H1 (cell line): ENCODE data around the gene HEPACAM. TPM values are rescaled to one million over a fixed set of nuclear protein-coding genes. Genes with fewer than 3 reads are reported as not detected.
A peak's percentile ranks its signal among the peaks of the same experiment; 100 is the strongest.

Experiments
- BRCA1 ChIP-seq: IDR thresholded peaks from 2 replicates; pipeline ENCODE4 v1.6.1; 2012; ENCODE audit warnings: low read depth, low read length, improper control_type of control experiment
- CBX8 ChIP-seq: fragments of 300-800, 300-1000 bp; sonication (generic); IDR thresholded peaks from 2 replicates; pipeline ENCODE4 v1.7.1; 2016; ENCODE audit warnings: low read depth, low read length, borderline replicate concordance
- EGR1 ChIP-seq: IDR thresholded peaks from 2 replicates; pipeline ENCODE4 v1.6.1; 2011; ENCODE audit warnings: low read depth, low read length, borderline replicate concordance
- EZH2 ChIP-seq: fragments of 200-600 bp; sonication (generic); IDR thresholded peaks from 2 replicates; pipeline ENCODE4 v1.7.1; 2012; ENCODE audit warnings: low read depth, mild to moderate bottlenecking, moderate library complexity, low read length, inconsistent platforms; ENCODE audit not compliant: severe bottlenecking
- FOSL1 ChIP-seq: IDR thresholded peaks from 2 replicates; pipeline ENCODE4 v1.6.1; 2011; ENCODE audit warnings: mild to moderate bottlenecking, low read depth, low read length, moderate library complexity; ENCODE audit not compliant: insufficient read depth
- HDAC2 ChIP-seq, 2 experiments: fragments of 300-600 bp in 1 of 2; sonication (generic) in 1 of 2; IDR thresholded peaks; 2 replicates each; pipeline ENCODE4 v1.6.1; 2011 to 2012; ENCODE audit warnings: low read depth in 2 of 2, low read length in 2 of 2, mild to moderate bottlenecking in 2 of 2, moderate library complexity in 2 of 2, borderline replicate concordance in 1 of 2, inconsistent platforms in 1 of 2
- KDM4A ChIP-seq: IDR thresholded peaks from one replicate; pipeline ENCODE4 v1.7.1; 2012; ENCODE audit warnings: low read depth, mild to moderate bottlenecking, moderate library complexity, low read length, inconsistent platforms; ENCODE audit not compliant: severe bottlenecking
- NRF1 ChIP-seq: IDR thresholded peaks from 2 replicates; pipeline ENCODE4 v1.6.1; 2011; ENCODE audit warnings: mild to moderate bottlenecking, low read depth, low read length, improper control_type of control experiment
- POU5F1 ChIP-seq: IDR thresholded peaks from 2 replicates; pipeline ENCODE4 v1.6.1; 2011; ENCODE audit warnings: low read depth, mild to moderate bottlenecking, low read length, moderate library complexity
- RFX5 ChIP-seq: IDR thresholded peaks from 2 replicates; pipeline ENCODE4 v1.6.1; 2011; ENCODE audit warnings: low read depth, low read length, improper control_type of control experiment, borderline replicate concordance
- RXRA ChIP-seq: IDR thresholded peaks from 2 replicates; pipeline ENCODE4 v1.6.1; 2011; ENCODE audit warnings: low read depth, mild to moderate bottlenecking, low read length, moderate library complexity; ENCODE audit not compliant: insufficient read depth
- SAP30 ChIP-seq: fragments of 300-600 bp; sonication (generic); IDR thresholded peaks from 2 replicates; pipeline ENCODE4 v1.7.1; 2012; ENCODE audit warnings: low read length, moderate library complexity, mild to moderate bottlenecking, inconsistent platforms; ENCODE audit not compliant: insufficient read depth, insufficient replicate concordance
- SIX5 ChIP-seq: IDR thresholded peaks from 2 replicates; pipeline ENCODE4 v1.6.1; 2011; ENCODE audit warnings: mild to moderate bottlenecking, low read depth, low read length
- TBP ChIP-seq: IDR thresholded peaks from 2 replicates; pipeline ENCODE4 v1.6.1; 2011; ENCODE audit warnings: low read depth, low read length, improper control_type of control experiment
- polyA plus RNA-seq, 7 experiments: library from polyadenylated mRNA; depleted of rRNA in 3 of 7; stranded (reverse) in 5 of 7; unstranded in 2 of 7; fragments of >200 nt in 5 of 7; fragments of 200-250 nt in 2 of 7; gene quantifications; 1 replicate in 5 of 7; 2 replicates in 1 of 7; 4 replicates in 1 of 7; pipeline versions ENCODE4 v1.2.1 to v1.2.3, GENCODE V29; 2011 to 2013; ENCODE audit warnings: missing spikeins in 2 of 7, mixed read lengths in 2 of 7
- total RNA-seq: library from RNA; stranded (reverse); fragmentation: NEBNext Ultra II Directional; extraction: Animal tissue kit (Norgen Biotek cat#: 25700); gene quantifications from 2 replicates; pipeline ENCODE4 v1.2.1, GENCODE V29; 2021
- TF ChIP-seq, protein P1 (sequence below): IDR thresholded peaks from 2 replicates; pipeline ENCODE4 v1.6.1; 2012; ENCODE audit warnings: inconsistent platforms
- TF ChIP-seq, protein P2 (sequence below): IDR thresholded peaks from 2 replicates; pipeline ENCODE4 v1.6.1; 2012; ENCODE audit warnings: low read length, inconsistent platforms
- TF ChIP-seq, protein P3 (sequence below): IDR thresholded peaks from 2 replicates; pipeline ENCODE4 v1.6.1; 2012; ENCODE audit warnings: inconsistent platforms

HEPACAM gene
- total and polyA plus RNA-seq, 2 of the 8 experiments (the other 6 are each of a cell fraction or from before 2014, with no cell fraction given), result not detected

DNA sequence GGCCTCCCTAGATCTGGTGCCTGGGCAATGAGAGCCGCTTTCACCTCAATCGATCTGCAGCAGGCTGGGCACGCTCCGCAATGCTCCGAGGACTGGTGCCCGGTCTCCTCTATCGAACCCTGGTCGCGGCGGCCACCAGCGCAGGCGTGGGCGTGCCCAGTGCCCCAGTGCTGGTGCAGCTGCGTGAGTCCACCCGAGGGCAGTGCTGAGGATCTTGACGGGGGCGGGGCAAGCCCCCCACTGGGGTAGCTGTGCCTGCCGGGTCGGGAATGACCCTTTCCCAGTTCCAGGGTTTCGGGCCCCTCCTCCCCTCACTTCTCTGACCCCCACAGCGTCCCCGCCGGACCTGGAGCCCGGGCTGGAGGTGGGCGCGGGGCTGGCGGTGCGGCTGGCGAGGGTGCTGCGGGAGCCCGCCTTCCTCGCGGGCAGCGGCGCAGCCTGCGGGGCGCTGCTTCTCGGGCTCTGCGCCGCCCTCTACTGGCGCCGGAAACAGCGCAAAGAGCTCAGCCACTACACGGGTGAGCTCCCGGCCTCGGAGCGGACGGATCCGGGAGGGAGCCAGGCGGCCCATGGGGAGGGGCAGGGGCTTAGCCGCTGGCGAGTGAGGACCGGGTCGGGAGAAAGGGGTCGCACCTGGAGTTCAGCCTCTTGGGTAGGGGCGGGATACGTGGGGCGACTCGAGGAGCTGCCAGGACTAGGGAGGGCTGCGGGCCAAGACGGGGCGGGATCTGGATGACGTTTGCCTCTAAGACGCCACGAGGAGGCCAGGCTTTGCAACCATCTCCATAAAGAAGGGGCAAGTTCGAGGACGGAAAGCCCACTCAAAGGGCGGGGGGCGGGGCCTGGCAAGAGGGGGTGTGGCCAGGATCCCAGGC lies 59.7 kb downstream of the HEPACAM start (continued):
- TF ChIP-seq KDM4A (peak; percentile 98), BRCA1 (no peak), CBX8 (no peak), SAP30 (no peak), NRF1 (peak; percentile 7; the same call in 1 of the 2 replicates), EZH2 (no peak), RXRA (no peak), RFX5 (no peak), SIX5 (no peak), HDAC2 (IDR thresholded peaks at IDR 0.05; ENCODE audit: borderline replicate concordance in 1 of 2, low read depth in 2 of 2, low read length in 2 of 2) (peak; percentile 30 to 56; a peak in 2 of 4 replicates), TBP (no peak), EGR1 (peak; percentile 90; the same call in 1 of the 2 replicates), POU5F1 (no peak), FOSL1 (no peak)
- TF ChIP-seq, protein P1, sequence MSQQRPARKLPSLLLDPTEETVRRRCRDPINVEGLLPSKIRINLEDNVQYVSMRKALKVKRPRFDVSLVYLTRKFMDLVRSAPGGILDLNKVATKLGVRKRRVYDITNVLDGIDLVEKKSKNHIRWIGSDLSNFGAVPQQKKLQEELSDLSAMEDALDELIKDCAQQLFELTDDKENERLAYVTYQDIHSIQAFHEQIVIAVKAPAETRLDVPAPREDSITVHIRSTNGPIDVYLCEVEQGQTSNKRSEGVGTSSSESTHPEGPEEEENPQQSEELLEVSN, result peak; percentile 69
- TF ChIP-seq, protein P2, sequence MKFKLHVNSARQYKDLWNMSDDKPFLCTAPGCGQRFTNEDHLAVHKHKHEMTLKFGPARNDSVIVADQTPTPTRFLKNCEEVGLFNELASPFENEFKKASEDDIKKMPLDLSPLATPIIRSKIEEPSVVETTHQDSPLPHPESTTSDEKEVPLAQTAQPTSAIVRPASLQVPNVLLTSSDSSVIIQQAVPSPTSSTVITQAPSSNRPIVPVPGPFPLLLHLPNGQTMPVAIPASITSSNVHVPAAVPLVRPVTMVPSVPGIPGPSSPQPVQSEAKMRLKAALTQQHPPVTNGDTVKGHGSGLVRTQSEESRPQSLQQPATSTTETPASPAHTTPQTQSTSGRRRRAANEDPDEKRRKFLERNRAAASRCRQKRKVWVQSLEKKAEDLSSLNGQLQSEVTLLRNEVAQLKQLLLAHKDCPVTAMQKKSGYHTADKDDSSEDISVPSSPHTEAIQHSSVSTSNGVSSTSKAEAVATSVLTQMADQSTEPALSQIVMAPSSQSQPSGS, result no peak
- TF ChIP-seq, protein P3, sequence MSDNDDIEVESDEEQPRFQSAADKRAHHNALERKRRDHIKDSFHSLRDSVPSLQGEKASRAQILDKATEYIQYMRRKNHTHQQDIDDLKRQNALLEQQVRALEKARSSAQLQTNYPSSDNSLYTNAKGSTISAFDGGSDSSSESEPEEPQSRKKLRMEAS, result peak; percentile 71
